Liver (tissue), 9 donors: ENCODE measurements around the gene COPS9. TPM values are rescaled to one million over a fixed set of nuclear protein-coding genes. Genes with fewer than 3 reads are reported as not detected.

Experiments used
- DNase-seq: peaks from one replicate; pipeline ENCODE4 v3.0.0-alpha.2; 2017; ENCODE audit warnings: low spot score
- H3K27ac ChIP-seq, 2 donors: one replicate each; pipeline ENCODE4 v1.7.0; 2013; ENCODE audit warnings: inconsistent platforms in 2 of 2, low read length in 2 of 2, control low read depth in 1 of 2, low read depth in 1 of 2, mild to moderate bottlenecking in 1 of 2
- H3K27me3 ChIP-seq, 4 donors: one replicate each; pipeline versions ENCODE4 v1.6.1 to v1.7.0; 2013; ENCODE audit warnings: low read length in 3 of 4, inconsistent platforms in 1 of 4, mild to moderate bottlenecking in 1 of 4, moderate library complexity in 1 of 4; ENCODE audit not compliant: control insufficient read depth in 4 of 4, insufficient read depth in 4 of 4
- H3K36me3 ChIP-seq, 4 donors: one replicate each; pipeline versions ENCODE4 v1.6.1 to v1.7.0; 2013; ENCODE audit warnings: low read length in 3 of 4, mild to moderate bottlenecking in 3 of 4, low read depth in 1 of 4, moderate library complexity in 1 of 4; ENCODE audit not compliant: control insufficient read depth in 4 of 4, insufficient read depth in 3 of 4
- H3K4me1 ChIP-seq, 4 donors: one replicate each; pipeline versions ENCODE4 v1.6.1 to v1.7.0; 2013; ENCODE audit warnings: low read length in 3 of 4, mild to moderate bottlenecking in 3 of 4, moderate library complexity in 1 of 4; ENCODE audit not compliant: control insufficient read depth in 4 of 4, insufficient read depth in 4 of 4
- H3K4me3 ChIP-seq, 3 donors: one replicate each; pipeline versions ENCODE4 v1.6.1 to v1.7.0; 2013; ENCODE audit warnings: low read length in 3 of 3, control low read depth in 1 of 3, low read depth in 1 of 3, mild to moderate bottlenecking in 1 of 3
- H3K9ac ChIP-seq, 2 donors: one replicate each; pipeline ENCODE4 v1.7.0; 2013; ENCODE audit warnings: low read length in 2 of 2, mild to moderate bottlenecking in 2 of 2, moderate library complexity in 2 of 2, control low read depth in 1 of 2, low read depth in 1 of 2
- H3K9me3 ChIP-seq, 4 donors: one replicate each; pipeline versions ENCODE4 v1.6.1 to v1.7.0; 2013; ENCODE audit warnings: low read length in 3 of 4; ENCODE audit not compliant: control insufficient read depth in 4 of 4
- EGR1 ChIP-seq, 2 donors: IDR thresholded peaks; 2 replicates each; pipeline ENCODE4 v1.6.1; 2016 to 2018; ENCODE audit warnings: antibody characterized with exemption in 2 of 2, low read depth in 2 of 2
- FOXA1 ChIP-seq: IDR thresholded peaks from 2 replicates; pipeline ENCODE4 v1.6.1; 2016; ENCODE audit warnings: antibody characterized with exemption
- FOXA2 ChIP-seq: IDR thresholded peaks from 2 replicates; pipeline ENCODE4 v1.6.1; 2016; ENCODE audit warnings: antibody characterized with exemption
- GABPA ChIP-seq, 2 donors: IDR thresholded peaks in 1 of 2; conservative IDR thresholded peaks in 1 of 2; 2 replicates each; pipeline ENCODE4 v1.6.1; 2016; ENCODE audit warnings: antibody characterized with exemption in 2 of 2, mild to moderate bottlenecking in 1 of 2, moderate library complexity in 1 of 2
- HNF4A ChIP-seq, 2 donors: conservative IDR thresholded peaks; 2 replicates each; pipeline ENCODE4 v1.6.1; 2016; ENCODE audit warnings: antibody characterized with exemption in 2 of 2, mild to moderate bottlenecking in 2 of 2
- HNF4G ChIP-seq: IDR thresholded peaks from 2 replicates; pipeline ENCODE4 v1.6.1; 2016; ENCODE audit warnings: antibody characterized with exemption
- JUND ChIP-seq, 2 donors: IDR thresholded peaks; 2 replicates each; pipeline ENCODE4 v1.6.1; 2016; ENCODE audit warnings: antibody characterized with exemption in 2 of 2
- NR2F2 ChIP-seq: IDR thresholded peaks from 2 replicates; pipeline ENCODE4 v1.6.1; 2016; ENCODE audit warnings: antibody characterized with exemption
- RAD21 ChIP-seq, 2 donors: IDR thresholded peaks; 2 replicates each; pipeline ENCODE4 v1.6.1; 2016; ENCODE audit warnings: antibody characterized with exemption in 2 of 2, mild to moderate bottlenecking in 2 of 2
- RXRA ChIP-seq, 2 donors: IDR thresholded peaks; 2 replicates each; pipeline ENCODE4 v1.6.1; 2017 to 2018; ENCODE audit warnings: antibody characterized with exemption in 2 of 2, mild to moderate bottlenecking in 1 of 2
- SP1 ChIP-seq: IDR thresholded peaks from 2 replicates; pipeline ENCODE4 v1.6.1; 2018; ENCODE audit warnings: antibody characterized with exemption, mild to moderate bottlenecking
- TAF1 ChIP-seq: conservative IDR thresholded peaks from 2 replicates; pipeline ENCODE4 v1.6.1; 2016; ENCODE audit warnings: antibody characterized with exemption, mild to moderate bottlenecking
- YY1 ChIP-seq: IDR thresholded peaks from 2 replicates; pipeline ENCODE4 v1.6.1; 2016; ENCODE audit warnings: antibody characterized with exemption, mild to moderate bottlenecking
- WGBS: extraction: QIAGEN DNeasy Blood & Tissue Kit; methylation state at CpG from one replicate; pipeline ENCODE4 v1.1.7; 2013; 5-methylcytosine and 5-hydroxymethylcytosine counted together
- polyA plus RNA-seq, 2 donors: library from polyadenylated mRNA; stranded (reverse) in 1 of 2; unstranded in 1 of 2; fragments of 200-250 nt in 1 of 2; fragments of >200 nt in 1 of 2; fragmentation: Nextera tagmentation in 1 of 2; extraction: Ambion mirVana in 1 of 2; gene quantifications; one replicate each; pipeline versions ENCODE4 v1.2.1 to v1.2.3, GENCODE V29; 2013 to 2015
- total RNA-seq, 2 donors: library from RNA; depleted of rRNA; stranded (reverse); fragments of >200 nt; gene quantifications; one replicate each; pipeline ENCODE4 v1.2.3, GENCODE V29; 2014
- TF ChIP-seq, protein P1 (sequence below): IDR thresholded peaks from 2 replicates; pipeline ENCODE4 v1.6.1; 2016; ENCODE audit warnings: antibody characterized with exemption
- TF ChIP-seq, protein P2 (sequence below): IDR thresholded peaks from 2 replicates; pipeline ENCODE4 v1.6.1; 2016; ENCODE audit warnings: antibody characterized with exemption
- TF ChIP-seq, protein P3 (sequence below): IDR thresholded peaks from 2 replicates; pipeline ENCODE4 v1.6.1; 2016; ENCODE audit warnings: antibody characterized with exemption
- TF ChIP-seq, protein P4 (sequence below): IDR thresholded peaks from 2 replicates; pipeline ENCODE4 v1.6.1; 2016; ENCODE audit warnings: antibody characterized with exemption, mild to moderate bottlenecking
- TF ChIP-seq, protein P5 (sequence below): fragments of 150-350 bp; IDR thresholded peaks from 2 replicates; pipeline ENCODE4 v1.5.1; 2017; ENCODE audit warnings: improper control_type of control experiment, low read depth, low read length; ENCODE audit not compliant: missing input control
- donor health status: healthy.
- donor health status: healthy.
- donor health status: healthy.
- donor health status: healthy.
- donor health status: healthy.

Gene COPS9
- total and polyA plus RNA-seq, 4 donors, result 12.9 to 138 (median 79.6) TPM

DNA sequence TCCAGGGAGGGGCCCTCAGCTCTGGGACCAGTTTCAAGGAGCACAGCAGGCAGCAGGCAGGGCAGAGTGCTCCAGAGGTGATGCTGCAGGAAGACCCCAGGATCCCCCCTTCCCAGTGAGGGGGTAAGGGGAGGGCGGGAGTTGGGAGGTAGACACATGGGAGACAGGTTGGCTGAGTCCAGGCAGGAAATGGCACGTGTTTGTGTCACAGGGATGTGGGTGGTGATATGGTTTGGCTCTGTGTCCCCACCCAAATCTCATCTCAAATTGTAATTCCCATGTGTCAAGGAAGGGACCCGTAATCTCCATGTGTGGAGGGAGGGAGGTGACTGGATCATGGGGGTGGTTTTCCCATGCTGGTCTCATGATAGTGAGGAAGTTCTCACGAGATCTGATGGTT is 29.6 kb upstream of the COPS9 start:
- no peak overlapping the region for H3K4me3 ChIP-seq
- no peaks in the 10 kb centered on the region for H3K9me3 ChIP-seq
- DNase-seq, result no peak
- TF ChIP-seq GABPA (IDR thresholded peaks at IDR 0.05 in 1 of 2, conservative IDR thresholded peaks at IDR 0.05 in 1 of 2) (no peak), SP1 (no peak), FOXA1 (no peak), HNF4A (conservative IDR thresholded peaks at IDR 0.05) (no peak), FOXA2 (no peak), JUND (IDR thresholded peaks at IDR 0.05) (no peak), YY1 (no peak), EGR1 (IDR thresholded peaks at IDR 0.05; ENCODE audit: low read depth in 2 of 2) (no peak), NR2F2 (no peak), RAD21 (IDR thresholded peaks at IDR 0.05) (no peak), HNF4G (no peak), RXRA (IDR thresholded peaks at IDR 0.05) (no peak), TAF1 (no peak)
- TF ChIP-seq, protein P1, sequence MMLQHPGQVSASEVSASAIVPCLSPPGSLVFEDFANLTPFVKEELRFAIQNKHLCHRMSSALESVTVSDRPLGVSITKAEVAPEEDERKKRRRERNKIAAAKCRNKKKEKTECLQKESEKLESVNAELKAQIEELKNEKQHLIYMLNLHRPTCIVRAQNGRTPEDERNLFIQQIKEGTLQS, result no peak
- TF ChIP-seq, protein P2, sequence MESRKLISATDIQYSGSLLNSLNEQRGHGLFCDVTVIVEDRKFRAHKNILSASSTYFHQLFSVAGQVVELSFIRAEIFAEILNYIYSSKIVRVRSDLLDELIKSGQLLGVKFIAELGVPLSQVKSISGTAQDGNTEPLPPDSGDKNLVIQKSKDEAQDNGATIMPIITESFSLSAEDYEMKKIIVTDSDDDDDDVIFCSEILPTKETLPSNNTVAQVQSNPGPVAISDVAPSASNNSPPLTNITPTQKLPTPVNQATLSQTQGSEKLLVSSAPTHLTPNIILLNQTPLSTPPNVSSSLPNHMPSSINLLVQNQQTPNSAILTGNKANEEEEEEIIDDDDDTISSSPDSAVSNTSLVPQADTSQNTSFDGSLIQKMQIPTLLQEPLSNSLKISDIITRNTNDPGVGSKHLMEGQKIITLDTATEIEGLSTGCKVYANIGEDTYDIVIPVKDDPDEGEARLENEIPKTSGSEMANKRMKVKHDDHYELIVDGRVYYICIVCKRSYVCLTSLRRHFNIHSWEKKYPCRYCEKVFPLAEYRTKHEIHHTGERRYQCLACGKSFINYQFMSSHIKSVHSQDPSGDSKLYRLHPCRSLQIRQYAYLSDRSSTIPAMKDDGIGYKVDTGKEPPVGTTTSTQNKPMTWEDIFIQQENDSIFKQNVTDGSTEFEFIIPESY, result no peak
- no peaks in the 10 kb centered on the region for H3K4me1 ChIP-seq
- no peaks in the 10 kb centered on the region for H3K27me3 ChIP-seq
- H3K9ac ChIP-seq, result no peak overlapping the region
- H3K27ac ChIP-seq, result no peak overlapping the region
- no peaks in the 10 kb centered on the region for H3K36me3 ChIP-seq
- 49% methylated on average over 4 of the region's 4 CpGs for WGBS

DNA sequence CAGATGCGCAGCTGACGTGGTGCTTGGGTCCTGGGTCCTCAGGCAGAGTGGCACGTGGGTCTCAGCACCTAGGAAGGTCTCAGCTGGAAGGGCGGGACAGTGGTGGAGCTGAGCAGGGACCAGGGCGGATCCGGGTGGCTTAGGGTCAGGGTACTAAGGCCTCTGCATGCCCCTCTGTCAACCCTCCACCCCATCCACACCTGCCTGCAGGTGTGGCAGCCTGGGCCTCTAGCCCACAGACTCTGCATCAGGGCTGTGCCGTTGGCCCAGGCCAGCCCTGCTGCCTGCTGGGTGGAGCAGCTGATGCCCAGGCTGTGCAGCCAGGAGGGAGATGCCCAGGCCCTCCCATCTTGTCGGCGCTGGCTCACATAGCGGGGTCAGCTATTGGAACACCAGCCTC is 28.9 kb upstream of the COPS9 start:
- H3K27ac ChIP-seq, result no peak overlapping the region
- DNase-seq, result no peak
- H3K4me1 ChIP-seq, result no peaks in the 10 kb centered on the region
- H3K27me3 ChIP-seq, result no peaks in the 10 kb centered on the region
- H3K9ac ChIP-seq, result no peak overlapping the region
- H3K9me3 ChIP-seq, result no peaks in the 10 kb centered on the region
- TF ChIP-seq GABPA (IDR thresholded peaks at IDR 0.05 in 1 of 2, conservative IDR thresholded peaks at IDR 0.05 in 1 of 2), result no peak
- no peak for TF ChIP-seq FOXA2
- no peak for TF ChIP-seq HNF4A (conservative IDR thresholded peaks at IDR 0.05)
- TF ChIP-seq YY1, result no peak
- TF ChIP-seq JUND (IDR thresholded peaks at IDR 0.05), result no peak
- TF ChIP-seq RAD21 (IDR thresholded peaks at IDR 0.05), result no peak
- no peak for TF ChIP-seq FOXA1
- TF ChIP-seq, protein P3, sequence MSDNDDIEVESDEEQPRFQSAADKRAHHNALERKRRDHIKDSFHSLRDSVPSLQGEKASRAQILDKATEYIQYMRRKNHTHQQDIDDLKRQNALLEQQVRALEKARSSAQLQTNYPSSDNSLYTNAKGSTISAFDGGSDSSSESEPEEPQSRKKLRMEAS, result no peak
- TF ChIP-seq, protein P4, sequence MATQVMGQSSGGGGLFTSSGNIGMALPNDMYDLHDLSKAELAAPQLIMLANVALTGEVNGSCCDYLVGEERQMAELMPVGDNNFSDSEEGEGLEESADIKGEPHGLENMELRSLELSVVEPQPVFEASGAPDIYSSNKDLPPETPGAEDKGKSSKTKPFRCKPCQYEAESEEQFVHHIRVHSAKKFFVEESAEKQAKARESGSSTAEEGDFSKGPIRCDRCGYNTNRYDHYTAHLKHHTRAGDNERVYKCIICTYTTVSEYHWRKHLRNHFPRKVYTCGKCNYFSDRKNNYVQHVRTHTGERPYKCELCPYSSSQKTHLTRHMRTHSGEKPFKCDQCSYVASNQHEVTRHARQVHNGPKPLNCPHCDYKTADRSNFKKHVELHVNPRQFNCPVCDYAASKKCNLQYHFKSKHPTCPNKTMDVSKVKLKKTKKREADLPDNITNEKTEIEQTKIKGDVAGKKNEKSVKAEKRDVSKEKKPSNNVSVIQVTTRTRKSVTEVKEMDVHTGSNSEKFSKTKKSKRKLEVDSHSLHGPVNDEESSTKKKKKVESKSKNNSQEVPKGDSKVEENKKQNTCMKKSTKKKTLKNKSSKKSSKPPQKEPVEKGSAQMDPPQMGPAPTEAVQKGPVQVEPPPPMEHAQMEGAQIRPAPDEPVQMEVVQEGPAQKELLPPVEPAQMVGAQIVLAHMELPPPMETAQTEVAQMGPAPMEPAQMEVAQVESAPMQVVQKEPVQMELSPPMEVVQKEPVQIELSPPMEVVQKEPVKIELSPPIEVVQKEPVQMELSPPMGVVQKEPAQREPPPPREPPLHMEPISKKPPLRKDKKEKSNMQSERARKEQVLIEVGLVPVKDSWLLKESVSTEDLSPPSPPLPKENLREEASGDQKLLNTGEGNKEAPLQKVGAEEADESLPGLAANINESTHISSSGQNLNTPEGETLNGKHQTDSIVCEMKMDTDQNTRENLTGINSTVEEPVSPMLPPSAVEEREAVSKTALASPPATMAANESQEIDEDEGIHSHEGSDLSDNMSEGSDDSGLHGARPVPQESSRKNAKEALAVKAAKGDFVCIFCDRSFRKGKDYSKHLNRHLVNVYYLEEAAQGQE, result no peak
- TF ChIP-seq, protein P1, result no peak
- no peak for TF ChIP-seq EGR1 (IDR thresholded peaks at IDR 0.05; ENCODE audit: low read depth in 2 of 2)
- no peak for TF ChIP-seq HNF4G
- no peak for TF ChIP-seq NR2F2
- no peak for TF ChIP-seq TAF1
- no peak for TF ChIP-seq RXRA (IDR thresholded peaks at IDR 0.05)
- TF ChIP-seq, protein P2, result no peak
- TF ChIP-seq, protein P5, sequence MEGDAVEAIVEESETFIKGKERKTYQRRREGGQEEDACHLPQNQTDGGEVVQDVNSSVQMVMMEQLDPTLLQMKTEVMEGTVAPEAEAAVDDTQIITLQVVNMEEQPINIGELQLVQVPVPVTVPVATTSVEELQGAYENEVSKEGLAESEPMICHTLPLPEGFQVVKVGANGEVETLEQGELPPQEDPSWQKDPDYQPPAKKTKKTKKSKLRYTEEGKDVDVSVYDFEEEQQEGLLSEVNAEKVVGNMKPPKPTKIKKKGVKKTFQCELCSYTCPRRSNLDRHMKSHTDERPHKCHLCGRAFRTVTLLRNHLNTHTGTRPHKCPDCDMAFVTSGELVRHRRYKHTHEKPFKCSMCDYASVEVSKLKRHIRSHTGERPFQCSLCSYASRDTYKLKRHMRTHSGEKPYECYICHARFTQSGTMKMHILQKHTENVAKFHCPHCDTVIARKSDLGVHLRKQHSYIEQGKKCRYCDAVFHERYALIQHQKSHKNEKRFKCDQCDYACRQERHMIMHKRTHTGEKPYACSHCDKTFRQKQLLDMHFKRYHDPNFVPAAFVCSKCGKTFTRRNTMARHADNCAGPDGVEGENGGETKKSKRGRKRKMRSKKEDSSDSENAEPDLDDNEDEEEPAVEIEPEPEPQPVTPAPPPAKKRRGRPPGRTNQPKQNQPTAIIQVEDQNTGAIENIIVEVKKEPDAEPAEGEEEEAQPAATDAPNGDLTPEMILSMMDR, result no peak
- TF ChIP-seq SP1, result no peak
- 87% methylated on average over 10 of the region's 10 CpGs for WGBS
- H3K4me3 ChIP-seq, result no peak overlapping the region
- H3K36me3 ChIP-seq, result no peaks in the 10 kb centered on the region
